Measurements from ENCODE around the gene PNPLA7. TPM values are rescaled to one million over a fixed set of nuclear protein-coding genes. Genes with fewer than 3 reads are reported as not detected.

PNPLA7 gene
- total and polyA plus RNA-seq, 2 of the 13 experiments (the other 11 are each of a cell fraction or from before 2014, with no cell fraction given), result 0.42 to 1.5 TPM

DNA sequence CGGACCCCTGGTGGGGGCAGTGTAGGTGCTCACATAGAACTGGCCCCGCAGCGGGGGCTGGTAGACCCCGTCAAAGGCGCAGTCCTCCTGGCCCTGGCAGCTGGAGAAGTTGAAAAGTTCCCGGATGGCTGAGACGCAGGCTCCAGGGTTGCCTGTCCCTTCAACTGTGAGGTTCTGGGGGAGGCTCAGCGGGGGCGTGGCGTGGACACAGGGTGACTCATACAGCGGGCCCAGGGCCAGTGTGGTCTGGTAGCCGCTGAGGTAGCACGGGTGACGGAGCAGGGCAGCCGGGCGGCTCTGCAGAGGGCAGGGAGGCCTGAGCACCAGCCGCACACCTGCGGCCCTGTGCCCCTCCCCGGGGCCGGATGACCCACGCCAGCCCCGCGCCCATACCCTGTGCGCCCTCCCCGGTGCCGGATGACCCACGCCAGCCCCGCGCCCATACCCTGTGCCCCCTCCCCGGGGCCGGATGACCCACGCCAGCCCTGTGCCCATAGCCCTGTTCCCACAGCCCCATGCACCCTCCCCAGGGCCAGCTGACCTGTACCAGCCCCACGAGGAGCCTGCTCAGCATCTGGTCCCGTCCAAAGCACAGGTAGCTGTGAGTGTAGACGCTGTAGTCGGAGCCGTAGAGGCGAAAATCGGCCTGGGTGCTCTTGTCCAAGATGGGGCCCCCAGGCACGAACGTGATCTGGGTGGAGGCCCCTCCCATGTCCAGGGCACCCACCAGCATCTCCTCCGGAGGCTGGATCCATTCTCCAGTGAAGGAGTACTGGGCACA, 114.0 kb downstream of the PNPLA7 start (continued):
- TF ChIP-seq, protein P1, sequence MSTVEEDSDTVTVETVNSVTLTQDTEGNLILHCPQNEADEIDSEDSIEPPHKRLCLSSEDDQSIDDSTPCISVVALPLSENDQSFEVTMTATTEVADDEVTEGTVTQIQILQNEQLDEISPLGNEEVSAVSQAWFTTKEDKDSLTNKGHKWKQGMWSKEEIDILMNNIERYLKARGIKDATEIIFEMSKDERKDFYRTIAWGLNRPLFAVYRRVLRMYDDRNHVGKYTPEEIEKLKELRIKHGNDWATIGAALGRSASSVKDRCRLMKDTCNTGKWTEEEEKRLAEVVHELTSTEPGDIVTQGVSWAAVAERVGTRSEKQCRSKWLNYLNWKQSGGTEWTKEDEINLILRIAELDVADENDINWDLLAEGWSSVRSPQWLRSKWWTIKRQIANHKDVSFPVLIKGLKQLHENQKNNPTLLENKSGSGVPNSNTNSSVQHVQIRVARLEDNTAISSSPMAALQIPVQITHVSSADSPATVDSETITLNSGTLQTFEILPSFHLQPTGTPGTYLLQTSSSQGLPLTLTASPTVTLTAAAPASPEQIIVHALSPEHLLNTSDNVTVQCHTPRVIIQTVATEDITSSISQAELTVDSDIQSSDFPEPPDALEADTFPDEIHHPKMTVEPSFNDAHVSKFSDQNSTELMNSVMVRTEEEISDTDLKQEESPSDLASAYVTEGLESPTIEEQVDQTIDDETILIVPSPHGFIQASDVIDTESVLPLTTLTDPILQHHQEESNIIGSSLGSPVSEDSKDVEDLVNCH (CRISPR knock-in tag; IDR thresholded peaks at IDR 0.05), result no peak
- TF ChIP-seq, protein P2, sequence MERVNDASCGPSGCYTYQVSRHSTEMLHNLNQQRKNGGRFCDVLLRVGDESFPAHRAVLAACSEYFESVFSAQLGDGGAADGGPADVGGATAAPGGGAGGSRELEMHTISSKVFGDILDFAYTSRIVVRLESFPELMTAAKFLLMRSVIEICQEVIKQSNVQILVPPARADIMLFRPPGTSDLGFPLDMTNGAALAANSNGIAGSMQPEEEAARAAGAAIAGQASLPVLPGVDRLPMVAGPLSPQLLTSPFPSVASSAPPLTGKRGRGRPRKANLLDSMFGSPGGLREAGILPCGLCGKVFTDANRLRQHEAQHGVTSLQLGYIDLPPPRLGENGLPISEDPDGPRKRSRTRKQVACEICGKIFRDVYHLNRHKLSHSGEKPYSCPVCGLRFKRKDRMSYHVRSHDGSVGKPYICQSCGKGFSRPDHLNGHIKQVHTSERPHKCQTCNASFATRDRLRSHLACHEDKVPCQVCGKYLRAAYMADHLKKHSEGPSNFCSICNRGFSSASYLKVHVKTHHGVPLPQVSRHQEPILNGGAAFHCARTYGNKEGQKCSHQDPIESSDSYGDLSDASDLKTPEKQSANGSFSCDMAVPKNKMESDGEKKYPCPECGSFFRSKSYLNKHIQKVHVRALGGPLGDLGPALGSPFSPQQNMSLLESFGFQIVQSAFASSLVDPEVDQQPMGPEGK (CRISPR knock-in tag; IDR thresholded peaks at IDR 0.05), result no peak; the same call in 1 of the 2 replicates
- TF ChIP-seq ZNF570 (CRISPR knock-in tag; IDR thresholded peaks at IDR 0.05; ENCODE audit: borderline replicate concordance), result no peak
- TF ChIP-seq TBX2 (CRISPR knock-in tag; IDR thresholded peaks at IDR 0.05; ENCODE audit: borderline replicate concordance), result peak; percentile 23; the same call in 1 of the 2 replicates
- TF ChIP-seq SRY (CRISPR knock-in tag; IDR thresholded peaks at IDR 0.05), result 0 out of 2 replicates have a peak, but pooled peaks have one; percentile 51
- TF ChIP-seq, protein P3, sequence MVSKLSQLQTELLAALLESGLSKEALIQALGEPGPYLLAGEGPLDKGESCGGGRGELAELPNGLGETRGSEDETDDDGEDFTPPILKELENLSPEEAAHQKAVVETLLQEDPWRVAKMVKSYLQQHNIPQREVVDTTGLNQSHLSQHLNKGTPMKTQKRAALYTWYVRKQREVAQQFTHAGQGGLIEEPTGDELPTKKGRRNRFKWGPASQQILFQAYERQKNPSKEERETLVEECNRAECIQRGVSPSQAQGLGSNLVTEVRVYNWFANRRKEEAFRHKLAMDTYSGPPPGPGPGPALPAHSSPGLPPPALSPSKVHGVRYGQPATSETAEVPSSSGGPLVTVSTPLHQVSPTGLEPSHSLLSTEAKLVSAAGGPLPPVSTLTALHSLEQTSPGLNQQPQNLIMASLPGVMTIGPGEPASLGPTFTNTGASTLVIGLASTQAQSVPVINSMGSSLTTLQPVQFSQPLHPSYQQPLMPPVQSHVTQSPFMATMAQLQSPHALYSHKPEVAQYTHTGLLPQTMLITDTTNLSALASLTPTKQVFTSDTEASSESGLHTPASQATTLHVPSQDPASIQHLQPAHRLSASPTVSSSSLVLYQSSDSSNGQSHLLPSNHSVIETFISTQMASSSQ (IDR thresholded peaks at IDR 0.05; ENCODE audit: low read depth), result no peak
- TF ChIP-seq, protein P3 (CRISPR knock-in tag; IDR thresholded peaks at IDR 0.05; ENCODE audit: borderline replicate concordance), result no peak
- no peak for TF ChIP-seq REL (CRISPR knock-in tag; conservative IDR thresholded peaks at IDR 0.05)
- TF ChIP-seq ARNTL (CRISPR knock-in tag; IDR thresholded peaks at IDR 0.05), result no peak
- TF ChIP-seq SMC3 (IDR thresholded peaks at IDR 0.05; ENCODE audit: low read length), result no peak
- TF ChIP-seq, protein P4, sequence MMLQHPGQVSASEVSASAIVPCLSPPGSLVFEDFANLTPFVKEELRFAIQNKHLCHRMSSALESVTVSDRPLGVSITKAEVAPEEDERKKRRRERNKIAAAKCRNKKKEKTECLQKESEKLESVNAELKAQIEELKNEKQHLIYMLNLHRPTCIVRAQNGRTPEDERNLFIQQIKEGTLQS (CRISPR knock-in tag; IDR thresholded peaks at IDR 0.05), result peak; percentile 75
- TF ChIP-seq IRX3 (CRISPR knock-in tag; IDR thresholded peaks at IDR 0.05; ENCODE audit: borderline replicate concordance, low read depth), result no peak
- TF ChIP-seq HDAC1 (CRISPR knock-in tag; IDR thresholded peaks at IDR 0.05), result 0 out of 2 replicates have a peak, but pooled peaks have one; percentile 36
- TF ChIP-seq ZNF766 (CRISPR knock-in tag; IDR thresholded peaks at IDR 0.05; ENCODE audit: borderline replicate concordance), result no peak
- TF ChIP-seq, protein P5, sequence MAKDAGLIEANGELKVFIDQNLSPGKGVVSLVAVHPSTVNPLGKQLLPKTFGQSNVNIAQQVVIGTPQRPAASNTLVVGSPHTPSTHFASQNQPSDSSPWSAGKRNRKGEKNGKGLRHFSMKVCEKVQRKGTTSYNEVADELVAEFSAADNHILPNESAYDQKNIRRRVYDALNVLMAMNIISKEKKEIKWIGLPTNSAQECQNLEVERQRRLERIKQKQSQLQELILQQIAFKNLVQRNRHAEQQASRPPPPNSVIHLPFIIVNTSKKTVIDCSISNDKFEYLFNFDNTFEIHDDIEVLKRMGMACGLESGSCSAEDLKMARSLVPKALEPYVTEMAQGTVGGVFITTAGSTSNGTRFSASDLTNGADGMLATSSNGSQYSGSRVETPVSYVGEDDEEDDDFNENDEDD (CRISPR knock-in tag; IDR thresholded peaks at IDR 0.05; ENCODE audit: borderline replicate concordance), result no peak
- 0 out of 2 replicates have a peak, but pooled peaks have one; percentile 42 for TF ChIP-seq POLR2G (IDR thresholded peaks at IDR 0.05; ENCODE audit: low read depth, low read length)
- TF ChIP-seq ZNF121 (CRISPR knock-in tag; IDR thresholded peaks at IDR 0.05), result peak; percentile 74
- TF ChIP-seq PPARG (CRISPR knock-in tag; conservative IDR thresholded peaks at IDR 0.05), result no peak
- TF ChIP-seq TGIF2 (CRISPR knock-in tag; IDR thresholded peaks at IDR 0.05), result no peak

All from HepG2 (cell line).